Measurements from ENCODE around the gene VCL.
"Not testable (repeated sequence)": the region's sequence is repeated elsewhere in the genome, so short reads cannot be mapped to it uniquely, and the experiment has no call there.

VCL gene

DNA sequence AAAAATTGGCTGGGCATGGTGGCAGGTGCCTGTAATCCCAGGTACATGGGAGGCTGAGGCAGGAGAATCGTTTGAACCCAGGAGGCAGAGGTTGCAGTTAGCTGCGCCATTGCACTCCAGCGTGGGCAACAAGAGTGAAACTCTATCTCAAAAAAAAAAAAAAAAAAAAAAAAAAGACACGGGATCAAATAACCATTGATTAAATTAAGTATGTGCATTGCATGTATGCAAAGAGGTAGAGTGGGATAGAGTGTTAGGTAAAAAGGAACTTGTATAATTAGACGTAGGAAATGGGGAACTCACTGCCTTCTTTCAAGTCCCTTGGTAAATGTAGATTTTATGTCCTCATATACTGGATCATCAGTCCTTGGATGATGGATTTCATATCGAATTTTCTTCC lies 13.1 kb downstream of the VCL start:
- DNase-seq = no peak

DNA sequence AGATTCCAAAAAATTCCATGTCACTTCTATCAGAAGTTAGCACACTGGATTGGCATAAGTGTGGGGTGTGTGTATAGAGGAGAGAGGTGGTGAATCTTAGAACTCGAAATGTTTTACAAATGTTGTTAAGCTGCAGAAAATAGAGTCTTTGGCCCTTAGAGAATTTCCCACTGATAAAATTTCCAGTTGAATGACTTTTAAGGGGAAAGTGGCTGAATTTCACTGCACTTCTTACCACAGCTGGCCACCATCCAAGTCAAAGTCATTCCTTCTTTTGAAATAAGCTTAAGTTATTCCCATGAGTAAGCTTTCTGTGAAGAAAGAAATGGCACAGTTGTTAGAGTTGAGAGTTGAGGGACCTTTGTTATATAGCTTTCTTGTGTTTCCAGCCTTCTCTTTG lies 13.9 kb downstream of the VCL start:
- DNase-seq = no peak

DNA sequence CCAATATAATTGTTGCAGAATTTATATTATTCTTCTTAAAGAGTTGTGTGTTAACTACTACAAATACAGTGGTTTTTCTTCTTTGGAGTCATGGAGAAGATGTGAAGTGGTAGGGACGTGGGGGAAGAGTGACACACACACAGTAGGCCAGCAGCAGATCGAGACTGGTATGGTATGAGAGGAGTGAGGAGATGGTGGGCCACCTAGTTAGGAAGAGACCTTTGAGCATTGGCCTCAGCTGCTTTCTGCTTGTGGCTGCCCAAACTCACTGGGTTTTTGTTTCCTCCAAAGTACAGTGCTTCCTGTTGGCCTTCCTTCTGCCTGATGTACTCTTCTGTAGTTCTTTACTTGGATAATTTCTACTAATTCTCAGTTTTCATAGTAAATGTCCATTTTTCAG lies 14.6 kb downstream of the VCL start:
- no peak for DNase-seq

DNA sequence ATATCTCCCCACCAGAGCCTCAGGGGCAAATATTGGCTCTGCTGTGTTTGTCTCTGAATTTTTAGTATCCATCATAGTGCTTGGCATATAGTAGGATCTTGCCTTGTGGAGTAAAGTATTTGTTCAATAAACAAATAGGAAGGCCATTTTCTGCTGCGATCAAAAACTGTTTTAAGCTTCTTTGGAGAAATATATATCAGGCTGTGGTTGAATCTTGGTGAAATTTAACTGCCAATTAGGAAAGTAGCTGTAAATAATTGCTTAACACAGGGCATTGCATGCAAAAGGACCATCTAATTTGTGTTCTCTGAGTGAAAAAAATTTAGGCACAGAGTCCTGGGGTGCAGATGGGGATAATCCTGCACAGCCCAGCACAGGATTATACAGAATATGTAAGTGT lies 15.1 kb downstream of the VCL start:
- no peak for DNase-seq

DNA sequence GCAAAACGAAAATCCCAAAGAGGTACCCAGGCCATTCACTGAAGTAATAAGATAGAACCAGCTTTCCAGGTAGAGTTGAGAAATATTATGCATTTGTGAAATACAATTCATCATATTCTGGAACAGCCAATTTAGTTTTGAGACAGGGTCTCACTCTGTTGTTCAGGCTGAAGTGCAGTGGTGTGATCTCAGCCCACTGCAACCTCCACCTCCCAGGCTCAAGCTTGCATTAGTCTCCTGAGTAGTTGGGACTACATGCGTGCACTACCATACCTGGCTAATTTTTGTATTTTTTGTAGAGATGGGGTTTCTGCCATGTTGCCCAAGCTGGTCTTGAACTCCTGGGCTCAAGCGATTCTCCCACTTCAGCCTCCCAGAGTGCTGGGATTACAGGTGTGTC lies 16.7 kb downstream of the VCL start:
- not testable (repeated sequence) for DNase-seq

DNA sequence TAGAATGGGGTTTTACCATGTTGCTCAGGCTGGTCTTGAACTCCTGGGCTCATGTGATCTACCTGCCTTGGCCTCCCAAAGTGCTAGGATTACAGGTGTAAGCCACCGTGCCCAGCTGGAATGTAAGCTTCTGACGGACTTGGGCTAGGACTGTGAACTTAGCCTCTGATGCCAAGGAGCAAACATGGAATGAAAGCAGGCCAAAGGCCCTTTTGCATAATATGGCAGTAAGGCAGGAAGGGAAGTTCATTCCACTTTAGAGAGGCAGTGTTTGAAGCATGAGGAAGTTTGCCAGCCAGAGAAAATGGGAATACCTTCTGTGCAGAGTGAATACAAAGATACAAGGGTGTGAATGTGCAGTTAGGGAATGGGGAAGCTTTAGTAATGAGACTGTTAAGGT lies 20.3 kb downstream of the VCL start:
- no peak for DNase-seq

DNA sequence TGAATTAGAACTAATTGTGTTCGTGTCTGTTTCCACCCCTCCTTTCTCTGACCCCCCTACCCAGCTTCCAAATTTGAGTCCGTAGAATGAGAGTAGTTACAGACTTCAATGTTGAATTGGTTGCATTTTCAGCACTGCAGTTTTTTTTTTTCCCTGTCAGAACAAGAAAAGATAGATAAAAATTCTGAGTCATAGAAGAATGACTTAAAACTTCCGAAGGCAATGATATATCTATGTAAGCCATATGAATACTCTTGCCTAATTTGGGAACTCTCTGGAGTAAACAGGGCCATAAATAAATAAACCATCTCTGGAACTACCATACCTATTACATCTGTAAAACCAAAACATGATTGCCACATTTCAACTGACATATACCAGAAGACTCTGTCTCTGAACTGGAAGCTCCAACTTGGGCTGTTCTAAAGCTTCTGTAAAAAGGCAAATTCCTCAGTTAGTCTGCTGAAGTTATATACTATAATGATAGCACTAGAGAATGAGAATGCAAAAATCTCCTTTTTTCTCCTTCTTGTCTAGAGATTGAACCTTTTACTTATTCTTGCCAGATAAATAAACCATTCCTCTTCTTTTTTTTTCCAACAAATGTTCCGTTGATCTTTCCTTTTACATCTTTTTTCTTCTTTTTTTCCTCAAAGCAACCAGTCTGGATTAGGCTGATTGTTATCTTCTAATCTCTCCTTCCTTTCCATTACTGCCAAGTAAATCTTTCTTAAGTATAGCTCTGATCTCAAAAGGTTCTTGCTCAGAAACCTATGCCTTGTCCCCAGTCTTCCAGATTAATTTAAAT lies 23.5 kb downstream of the VCL start:
- DNase-seq = no peak

DNA sequence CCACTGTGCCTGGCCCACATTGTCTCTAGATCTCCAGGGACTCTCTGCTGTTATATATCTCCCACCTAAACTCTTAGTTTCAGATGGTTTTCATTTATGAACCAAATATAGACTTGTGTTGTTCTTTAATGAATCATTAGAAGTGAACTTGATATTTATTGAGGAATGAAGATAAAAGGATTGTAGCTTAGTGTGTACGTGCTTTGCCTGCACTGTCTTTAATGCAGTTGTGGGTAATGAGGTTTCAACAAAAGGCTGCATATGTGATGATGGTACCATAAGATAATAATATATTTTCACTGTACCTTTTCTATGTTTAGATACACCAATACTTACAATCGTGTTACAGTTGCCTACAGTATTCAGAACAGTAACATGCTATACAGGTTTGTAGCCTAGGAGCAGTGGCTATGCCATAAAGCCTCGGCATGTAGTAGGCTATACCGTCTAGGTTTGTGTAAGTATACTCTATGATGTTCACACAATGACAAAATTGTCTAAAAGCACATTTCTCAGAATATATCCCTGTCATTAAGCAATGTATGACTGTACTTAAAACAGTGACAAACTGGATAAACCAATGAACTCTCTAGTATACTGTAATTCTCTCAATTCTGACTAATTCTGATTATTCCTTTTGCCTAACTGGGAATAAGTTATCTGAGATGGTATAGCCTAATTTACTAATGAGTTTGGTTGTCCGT lies 25.2 kb downstream of the VCL start:
- DNase-seq = no peak

DNA sequence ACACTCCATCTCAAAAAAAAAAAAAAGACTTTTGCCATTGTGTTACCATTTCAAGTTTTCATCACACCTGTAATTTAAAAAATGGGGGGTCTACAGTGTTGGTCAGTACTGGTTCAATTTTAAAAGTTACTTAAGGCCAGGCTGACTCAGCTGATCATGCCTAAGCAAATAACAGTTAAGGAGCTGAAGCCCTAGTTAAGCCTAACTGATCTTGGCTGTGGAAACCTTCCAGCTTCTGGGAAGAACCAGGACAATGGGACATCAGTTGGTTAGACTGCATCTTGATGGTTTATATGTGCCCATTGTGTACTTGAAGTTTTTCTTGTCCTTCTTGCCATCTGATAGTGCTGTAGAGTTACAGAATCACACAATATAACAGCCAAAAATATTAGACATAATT lies 26.7 kb downstream of the VCL start:
- DNase-seq = no peak

DNA sequence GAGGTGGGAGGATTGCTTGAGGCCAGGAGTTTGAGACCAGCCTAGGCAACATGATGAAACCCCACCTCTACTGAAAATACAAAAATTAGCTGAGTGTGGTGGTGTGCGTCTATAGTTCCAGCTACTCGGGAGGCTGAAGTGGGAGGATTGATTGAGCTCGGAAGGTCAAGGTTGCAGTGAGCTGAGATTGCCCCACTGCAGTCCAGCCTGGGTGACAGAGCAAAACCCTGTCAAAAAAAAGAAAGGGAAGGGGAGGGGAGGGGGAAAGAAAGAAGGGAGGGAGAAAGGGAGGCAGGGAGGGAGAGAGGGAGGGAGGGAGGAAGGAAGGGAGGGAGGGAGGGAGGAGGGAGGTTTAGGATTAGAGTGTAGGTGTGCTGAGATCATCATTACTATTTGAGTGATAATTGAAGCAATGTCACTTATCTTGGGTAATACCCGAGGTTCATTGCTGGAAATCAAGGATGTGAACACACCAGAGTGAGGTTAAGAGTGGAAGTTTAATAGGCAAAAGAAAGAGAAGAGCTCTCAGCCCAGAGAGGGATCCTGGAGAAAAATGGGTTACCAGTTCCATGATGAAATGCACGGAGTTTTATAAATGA lies 27.6 kb downstream of the VCL start:
- DNase-seq = no peak

DNA sequence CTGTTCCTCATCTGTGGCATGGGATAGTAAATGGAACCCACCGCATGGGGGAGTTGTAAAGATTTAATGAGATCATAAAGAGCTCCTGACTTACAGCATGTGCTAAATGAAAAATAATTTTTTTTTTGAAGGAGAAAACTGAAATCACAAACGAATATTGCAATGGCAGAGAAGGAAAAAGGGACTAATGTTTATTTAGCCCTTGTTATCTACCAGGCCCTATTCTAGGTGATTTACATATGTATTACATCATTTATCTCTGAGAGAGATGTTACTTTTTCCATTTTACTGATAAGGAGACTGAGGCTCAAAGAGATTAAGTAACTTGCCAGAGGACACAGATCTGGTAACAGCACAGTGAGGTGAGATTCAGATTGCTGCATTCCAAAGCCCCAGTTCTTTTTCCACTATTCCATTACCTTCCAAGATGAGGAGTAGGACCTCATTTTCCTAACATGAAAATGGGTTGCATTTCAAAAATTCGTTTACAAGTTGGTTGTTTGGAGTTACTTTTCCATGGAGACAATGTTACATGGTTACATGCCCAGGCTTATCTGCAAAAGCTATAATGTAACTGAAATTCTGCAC lies 28.6 kb downstream of the VCL start:
- no peak for DNase-seq

DNA sequence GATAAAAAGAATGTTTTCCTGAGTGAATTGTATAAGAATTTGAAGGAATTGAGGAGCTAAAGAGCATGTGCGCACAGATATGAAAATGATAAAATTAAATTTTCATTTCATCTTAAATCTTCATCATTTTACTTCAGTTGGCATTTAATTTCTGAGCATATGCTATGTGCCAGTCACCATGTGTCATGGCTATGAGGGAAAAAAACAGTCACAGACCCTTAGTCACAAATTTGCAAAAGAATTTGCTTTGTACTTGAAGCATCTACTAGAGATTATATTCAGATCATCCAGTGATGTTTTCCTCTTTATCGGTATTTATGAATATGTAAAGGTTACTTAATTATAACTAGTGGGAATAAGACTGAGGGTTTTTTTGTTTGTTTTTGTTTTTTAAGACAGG lies 29.8 kb downstream of the VCL start:
- no peak for DNase-seq

DNA sequence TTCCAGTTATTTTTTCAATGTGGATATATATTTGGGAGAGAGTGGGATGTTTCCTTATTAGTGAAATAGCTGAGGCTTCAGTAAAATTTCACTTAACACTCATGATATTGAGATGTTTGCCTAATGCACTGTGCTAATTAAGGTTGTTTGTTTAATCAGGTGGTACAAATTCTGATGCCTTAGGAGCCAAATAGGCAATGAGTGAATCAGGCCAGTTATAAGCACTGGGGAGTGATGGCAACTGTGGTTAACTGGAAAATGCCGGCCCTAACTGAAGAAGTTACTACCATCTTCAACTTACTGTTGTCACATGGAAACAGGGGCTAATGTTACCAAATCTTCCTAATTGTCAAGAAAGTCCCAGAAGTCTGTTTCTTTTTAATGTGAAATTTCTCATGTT lies 32.0 kb downstream of the VCL start:
- no peak for DNase-seq

DNA sequence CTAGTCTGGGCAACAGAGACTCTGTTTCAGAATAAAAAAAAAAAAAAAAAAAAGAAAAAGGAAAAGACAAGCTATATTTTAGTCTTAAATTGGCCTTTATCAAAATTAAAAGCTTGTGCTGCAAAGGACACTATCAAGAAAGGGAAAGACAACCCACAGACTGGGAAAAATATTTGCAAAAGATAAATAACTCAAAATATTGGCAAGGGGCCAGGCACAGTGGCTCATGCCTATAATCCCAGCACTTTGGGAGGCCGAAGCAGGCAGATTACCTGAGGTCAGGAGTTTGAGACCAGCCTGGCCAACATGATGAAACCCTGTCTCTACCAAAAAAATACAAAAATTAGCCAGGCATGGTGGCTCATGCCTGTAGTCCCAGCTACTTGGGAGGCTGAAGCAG lies 34.3 kb downstream of the VCL start:
- DNase-seq = not testable (repeated sequence)

DNA sequence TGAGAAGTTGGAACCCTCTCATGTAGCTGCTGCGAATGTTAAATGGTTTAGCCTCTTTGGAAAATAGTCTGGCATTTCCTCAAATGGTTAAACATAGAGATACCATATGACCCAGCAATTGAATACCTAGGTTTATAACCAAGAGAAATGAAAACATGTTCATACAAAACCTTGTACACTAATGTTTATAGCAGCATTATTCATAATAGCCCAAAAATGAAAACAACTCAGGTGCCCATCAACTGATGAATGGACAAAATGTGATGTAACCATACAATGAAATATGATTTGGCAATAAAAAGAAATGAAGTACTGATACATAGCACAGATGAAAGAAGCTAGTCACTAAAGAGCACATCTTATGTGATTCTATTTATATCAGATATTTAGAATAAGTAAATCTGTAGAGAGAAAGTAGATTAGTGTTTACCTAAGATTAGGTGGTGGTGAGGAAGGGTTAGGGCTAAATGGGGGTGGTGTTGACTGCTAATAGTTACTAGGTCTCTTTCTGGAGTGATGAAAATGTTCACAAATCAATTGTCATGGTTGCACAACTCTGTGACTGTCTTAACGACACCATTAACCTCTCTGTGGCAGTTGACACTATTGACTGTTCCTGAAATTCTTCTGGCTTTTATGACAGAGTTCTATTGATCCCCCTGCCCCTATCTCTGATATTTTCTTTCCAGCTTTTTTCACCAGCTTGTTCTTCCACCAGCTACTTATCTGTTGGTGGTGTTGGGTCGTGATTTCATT lies 35.2 kb downstream of the VCL start:
- no peak for DNase-seq

DNA sequence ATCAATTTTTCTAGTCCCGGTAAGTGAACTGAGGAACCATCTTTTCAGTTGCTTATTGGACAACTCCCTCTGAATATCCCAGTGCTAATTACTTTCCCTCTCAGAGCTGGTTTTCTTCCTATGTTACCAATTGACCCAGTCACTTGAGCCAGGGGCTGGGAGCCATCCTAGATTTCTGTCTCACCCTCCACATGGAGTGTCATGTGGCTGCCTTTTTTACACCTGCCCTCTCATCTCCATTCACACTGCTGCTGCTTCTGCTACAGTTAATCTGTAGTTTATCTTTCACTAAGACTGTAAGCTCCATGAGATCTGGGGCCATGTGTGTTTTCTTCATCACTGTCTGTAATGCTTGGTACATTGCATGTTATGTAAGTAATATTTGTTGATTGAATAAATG lies 35.8 kb downstream of the VCL start:
- DNase-seq = no peak

DNA sequence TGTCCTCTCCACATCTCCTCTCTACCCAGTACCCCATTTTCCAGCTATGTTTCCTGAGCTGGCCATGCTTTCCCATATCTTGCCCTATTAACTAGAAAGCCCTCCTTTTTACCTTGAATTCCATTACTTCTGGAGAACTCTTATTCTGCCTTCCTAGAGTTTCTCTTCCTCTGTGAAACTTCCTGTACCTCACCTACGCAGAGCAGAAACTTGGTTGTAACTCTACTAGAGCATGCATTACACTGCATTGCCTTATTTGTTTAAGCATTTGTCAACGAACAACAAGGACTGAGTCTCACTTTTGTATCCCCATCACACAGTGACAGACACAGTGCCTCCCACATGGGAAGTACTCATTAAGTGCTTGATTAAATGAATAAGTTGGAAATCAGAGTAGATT lies 36.4 kb downstream of the VCL start:
- no peak for DNase-seq

DNA sequence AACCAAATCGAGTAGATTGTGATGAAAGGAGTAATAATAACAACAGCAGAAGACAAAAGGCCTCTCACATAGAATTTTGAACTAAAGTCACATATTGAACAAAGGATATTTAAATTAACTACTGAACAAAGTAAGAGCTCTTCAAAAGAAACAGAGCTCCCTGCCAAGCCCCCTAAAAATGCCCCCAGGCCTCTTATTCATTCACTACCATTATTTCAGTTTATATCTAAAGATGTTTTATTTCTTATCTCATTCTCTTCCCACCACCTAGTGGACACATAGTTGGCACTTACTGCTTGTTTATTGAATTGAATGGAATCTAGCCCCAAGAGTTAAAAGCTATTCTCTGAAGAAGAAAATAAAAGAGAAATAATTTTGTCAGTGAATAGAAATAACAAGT lies 37.4 kb downstream of the VCL start:
- DNase-seq = no peak

DNA sequence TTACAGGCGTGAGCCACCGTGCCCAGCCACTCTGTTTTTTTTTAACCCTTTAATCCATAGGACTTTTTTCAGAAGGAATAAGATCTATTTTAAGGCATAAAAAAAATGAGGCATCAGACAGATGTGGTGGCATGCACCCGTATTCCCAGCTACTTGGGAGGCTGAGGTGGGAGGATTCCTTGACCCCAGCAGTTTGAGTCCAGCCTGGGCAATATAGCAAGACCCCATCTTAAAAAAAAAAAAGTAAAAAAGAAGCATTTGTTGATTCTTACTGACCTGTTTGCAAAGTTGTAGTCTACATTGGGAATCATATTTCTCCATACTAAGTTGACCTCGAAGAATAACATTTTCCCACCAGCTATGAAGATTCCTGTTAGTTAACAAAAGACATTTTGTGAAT lies 38.6 kb downstream of the VCL start:
- DNase-seq = no peak

DNA sequence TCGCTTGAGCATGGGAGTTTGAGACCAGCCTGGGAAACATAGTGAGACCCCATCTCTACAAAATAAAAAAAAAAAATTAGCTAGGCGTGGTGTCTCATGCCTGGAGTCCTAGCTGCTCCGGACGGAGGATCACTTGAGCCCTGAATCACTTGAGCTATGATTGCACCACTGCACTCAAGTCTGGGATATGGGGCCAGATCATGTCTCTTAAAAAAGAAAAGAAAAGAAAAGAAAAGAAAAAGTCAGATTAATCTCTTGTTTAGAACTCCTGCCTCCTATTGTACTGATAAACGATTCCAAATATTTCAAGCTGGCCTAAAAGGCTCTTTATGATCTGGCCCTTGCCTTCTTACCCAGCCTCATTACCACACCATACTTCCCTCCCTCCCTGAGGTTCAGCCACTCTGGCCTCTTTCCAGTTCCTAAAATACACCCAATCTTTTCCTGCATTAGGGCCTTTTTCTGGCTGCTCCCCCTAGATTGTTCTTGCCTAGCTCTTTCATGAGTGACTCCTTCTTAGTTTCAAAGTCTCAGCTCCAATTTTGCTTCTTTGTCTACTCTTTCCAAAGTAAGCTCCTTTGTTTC lies 41.7 kb downstream of the VCL start:
- DNase-seq = no peak

DNA sequence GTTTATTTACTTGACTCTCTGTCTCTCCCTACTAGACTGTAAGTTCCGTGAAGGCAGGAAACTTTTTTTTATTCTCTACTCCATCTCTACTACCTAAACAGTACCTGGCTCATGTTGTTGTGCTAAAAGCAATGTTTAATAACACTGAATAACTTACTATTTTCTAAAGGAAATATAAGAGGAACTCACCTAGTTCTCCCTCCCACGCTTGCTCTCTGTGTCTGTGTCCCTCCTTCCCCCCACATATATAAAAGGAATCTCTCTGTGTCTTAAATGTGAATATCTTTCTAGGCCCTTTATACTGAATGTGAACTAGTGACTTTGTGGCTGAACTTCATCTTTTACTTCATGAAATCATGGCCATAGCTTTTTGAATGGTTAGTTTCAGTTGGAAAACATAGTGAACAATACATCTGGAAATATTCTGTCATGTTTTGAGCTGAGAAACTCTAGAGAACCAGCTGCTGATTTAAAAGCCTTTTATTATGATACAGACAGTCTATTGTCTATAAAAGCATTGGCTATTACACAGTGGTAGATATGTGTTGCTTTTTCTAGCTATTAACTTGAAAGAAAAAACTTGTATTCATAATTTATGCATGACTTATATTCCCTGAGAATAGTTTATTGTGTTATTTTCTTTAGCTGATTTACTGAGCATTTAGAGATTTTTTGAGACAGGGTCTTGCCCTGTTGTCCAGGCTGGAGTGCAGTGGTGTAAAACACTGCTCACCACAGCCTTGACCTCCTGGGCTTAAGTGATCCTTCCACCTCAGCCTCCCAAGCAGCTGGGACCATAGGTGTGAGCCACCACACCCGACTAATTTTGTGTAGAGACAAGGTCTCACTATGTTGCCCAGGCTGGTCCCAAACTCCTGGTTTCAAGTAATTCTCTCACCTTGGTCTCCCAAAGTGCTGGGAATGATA lies 42.5 kb downstream of the VCL start:
- DNase-seq = no peak

DNA sequence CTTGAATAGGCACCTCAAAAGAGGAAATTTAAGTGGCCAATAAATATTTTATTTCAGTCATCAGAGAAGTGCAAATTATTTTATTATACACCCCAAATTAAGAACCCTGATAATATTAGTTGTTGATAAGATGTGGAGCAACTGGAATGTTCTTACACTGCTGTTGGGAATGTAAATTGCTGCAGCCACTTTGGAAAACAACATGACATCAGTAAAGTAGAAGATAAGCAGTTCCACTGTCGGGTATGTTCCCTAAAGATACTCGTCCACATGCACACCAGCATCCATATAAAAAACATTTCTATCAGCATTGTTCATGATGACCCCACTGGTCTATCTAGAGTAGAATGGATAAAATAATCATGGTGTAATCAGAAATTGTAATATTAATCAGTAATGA lies 46.5 kb downstream of the VCL start:
- no peak for DNase-seq
